Measurements from ENCODE around the gene EFHD2. TPM values are rescaled to one million over a fixed set of nuclear protein-coding genes. Genes with fewer than 3 reads are reported as not detected.

The EFHD2 gene
- polyA plus RNA-seq (2011; rRNA removed): 30.4 and 35.7 TPM in 2 replicates
- 13.2 and 14.1 TPM in 2 replicates for polyA minus RNA-seq (2011; rRNA and poly(A)+ RNA removed)

GRCh38 chr1:15409388-15410222 is at the start of gene EFHD2:
Gene EFHD2 (plus strand): TSS chr1:15409888. CDS start chr1:15409972, 84 bp downstream.
- H3K27ac ChIP-seq (ENCODE audit: low read depth, low read length): no peak within 1 kb of the TSS

GRCh38 chr1:15360700-15361099 is 49.0 kb upstream of the EFHD2 start:
- Histone ChIP-seq H3K27ac (ENCODE audit: low read depth, low read length) (no peak overlapping the region), H3K9me3 (ENCODE audit: control insufficient read depth, insufficient read depth, low read length) (no peaks in the 10 kb centered on the region), H3K4me3 (ENCODE audit: low read depth, low read length) (no peak overlapping the region), H3K27me3 (ENCODE audit: control insufficient read depth, insufficient read depth, low read length) (no peaks in the 10 kb centered on the region)
- ChIA-PET CTCF (interaction anchor here (1.3 kb wide), 1 partner anchor 37 kb away, joined by 8 read pairs; no protein-coding TSS in a partner anchor), POLR2A (no interaction called here)
- no peak for TF ChIP-seq CTCF (IDR thresholded peaks at IDR 0.05; ENCODE audit: low read depth, low read length)
- DNase-seq (ENCODE audit: low read depth, low spot score): no peak

More at GRCh38 chr1:15409388-15410222, at the start of gene EFHD2:
- H3K4me3 ChIP-seq (ENCODE audit: low read depth, low read length): peak within 1 kb of the TSS; percentile 82
- TF ChIP-seq CTCF (IDR thresholded peaks at IDR 0.05; ENCODE audit: low read depth, low read length): no peak
- ChIA-PET CTCF (no interaction called here), POLR2A (no interaction called here)
- peaks cover 3% of the 10 kb centered on the region; the same call in 1 of the 2 replicates for H3K9me3 ChIP-seq (ENCODE audit: control insufficient read depth, insufficient read depth, low read length)
- peaks cover 2% of the 10 kb centered on the region for H3K27me3 ChIP-seq (ENCODE audit: control insufficient read depth, insufficient read depth, low read length)
- no peak for DNase-seq (ENCODE audit: low read depth, low spot score)

- POLR2A ChIA-PET: no interaction called here
- no peaks in the 10 kb centered on the region for H3K27me3 ChIP-seq (ENCODE audit: control insufficient read depth, insufficient read depth, low read length)
- DNase-seq (ENCODE audit: low read depth, low spot score): no peak
- H3K9me3 ChIP-seq (ENCODE audit: control insufficient read depth, insufficient read depth, low read length): no peaks in the 10 kb centered on the region
- no peak for TF ChIP-seq CTCF (IDR thresholded peaks at IDR 0.05; ENCODE audit: low read depth, low read length)
- no peak overlapping the region for H3K27ac ChIP-seq (ENCODE audit: low read depth, low read length)
- CTCF ChIA-PET: no interaction called here
- no peak overlapping the region for H3K4me3 ChIP-seq (ENCODE audit: low read depth, low read length)
Observed at GRCh38 chr1:15362096-15362736, 47.5 kb upstream of the EFHD2 start.

GRCh38 chr1:15362737-15363128 is 47.0 kb upstream of the EFHD2 start:
- no peak for TF ChIP-seq CTCF (IDR thresholded peaks at IDR 0.05; ENCODE audit: low read depth, low read length)
- no peak for DNase-seq (ENCODE audit: low read depth, low spot score)
- Histone ChIP-seq H3K9me3 (ENCODE audit: control insufficient read depth, insufficient read depth, low read length) (no peaks in the 10 kb centered on the region), H3K27ac (ENCODE audit: low read depth, low read length) (no peak overlapping the region), H3K4me3 (ENCODE audit: low read depth, low read length) (no peak overlapping the region), H3K27me3 (ENCODE audit: control insufficient read depth, insufficient read depth, low read length) (no peaks in the 10 kb centered on the region)
- ChIA-PET CTCF (no interaction called here), POLR2A (no interaction called here)

- H3K4me3 ChIP-seq (ENCODE audit: low read depth, low read length): no peak overlapping the region
- ChIA-PET CTCF (no interaction called here), POLR2A (no interaction called here)
- H3K9me3 ChIP-seq (ENCODE audit: control insufficient read depth, insufficient read depth, low read length): no peaks in the 10 kb centered on the region
- DNase-seq (ENCODE audit: low read depth, low spot score): no peak
- H3K27ac ChIP-seq (ENCODE audit: low read depth, low read length): no peak overlapping the region
- TF ChIP-seq CTCF (IDR thresholded peaks at IDR 0.05; ENCODE audit: low read depth, low read length): no peak
- no peaks in the 10 kb centered on the region for H3K27me3 ChIP-seq (ENCODE audit: control insufficient read depth, insufficient read depth, low read length)
Observed at GRCh38 chr1:15364740-15365139, 44.9 kb upstream of the EFHD2 start.
